IMR-90 (cell line): Measurements from ENCODE around the gene BRIP1. TPM values are rescaled to one million over a fixed set of nuclear protein-coding genes. Genes with fewer than 3 reads are reported as not detected.

Experiments
- ATAC-seq: fragments of 200-7000 bp; cut with Tn5 transposase; 2 replicates; pipeline ENCODE4 v1.9.1; 2020; ENCODE audit warnings: low read depth, mild to moderate bottlenecking, moderate library complexity
- BruUV-seq: library from RNA; stranded (reverse); fragments of 400-500 nt; replicated peaks from 2 replicates; lab custom pipeline; 2021; lab: Mats Ljungman, UMichigan
- CTCF ChIA-PET: fragments of 300-600 bp; formaldehyde crosslinking; extraction: SDS; loops from one replicate; lab custom pipeline; 2021; ENCODE audit warnings: antibody characterized with exemption; lab: Yijun Ruan, JAX
- POLR2A ChIA-PET: fragments of 300-600 bp; sonication (Branson Sonifier 250); formaldehyde crosslinking; loops from one replicate; lab custom pipeline; 2022; ENCODE audit warnings: antibody characterized with exemption; ENCODE audit not compliant: unreplicated experiment; lab: Charles Lee
- DNase-seq: peaks from one replicate; pipeline ENCODE4 v3.0.0; 2013
- H2AFZ ChIP-seq: replicated peaks from 2 replicates; pipeline ENCODE3; 2013; ENCODE audit warnings: low read length, mild to moderate bottlenecking; ENCODE audit not compliant: poor library complexity
- H2AK5ac ChIP-seq: 2 replicates; pipeline ENCODE4 v1.6.1; 2013; ENCODE audit warnings: low read depth, low read length, inconsistent platforms
- H2AK9ac ChIP-seq: replicated peaks from 2 replicates; pipeline ENCODE3; 2013; ENCODE audit warnings: mild to moderate bottlenecking, low read depth, low read length, moderate library complexity; ENCODE audit not compliant: poor library complexity
- H2BK120ac ChIP-seq: 2 replicates; pipeline ENCODE4 v1.6.1; 2013; ENCODE audit warnings: low read depth, low read length, inconsistent platforms
- H2BK15ac ChIP-seq: 3 replicates; pipeline ENCODE4 v1.6.1; 2013; ENCODE audit warnings: low read depth, low read length, inconsistent platforms
- H2BK20ac ChIP-seq: 2 replicates; pipeline ENCODE4 v1.6.1; 2013; ENCODE audit warnings: low read depth, mild to moderate bottlenecking, inconsistent platforms, low read length, moderate library complexity
- H2BK5ac ChIP-seq: 2 replicates; pipeline ENCODE4 v1.6.1; 2013; ENCODE audit warnings: mild to moderate bottlenecking, low read depth, low read length, inconsistent platforms; ENCODE audit not compliant: poor library complexity, severe bottlenecking
- H3K14ac ChIP-seq: replicated peaks from 2 replicates; pipeline ENCODE4 v1.6.1; 2013; ENCODE audit warnings: low read depth, low read length, inconsistent platforms
- H3K18ac ChIP-seq: 2 replicates; pipeline ENCODE4 v1.6.1; 2013; ENCODE audit warnings: low read depth, low read length, control low read depth
- H3K23ac ChIP-seq: 2 replicates; pipeline ENCODE4 v1.6.1; 2013; ENCODE audit warnings: low read depth, low read length, inconsistent platforms
- H3K27ac ChIP-seq: 2 replicates; pipeline ENCODE4 v1.5.1; 2013; ENCODE audit warnings: mild to moderate bottlenecking, control low read depth, low read length; ENCODE audit not compliant: insufficient read depth
- H3K27me3 ChIP-seq: 2 replicates; pipeline ENCODE4 v1.6.1; 2013; ENCODE audit warnings: low read length; ENCODE audit not compliant: control insufficient read depth, insufficient read depth
- H3K36me3 ChIP-seq: 2 replicates; pipeline ENCODE4 v1.6.1; 2013; ENCODE audit warnings: low read length, mixed read lengths; ENCODE audit not compliant: control insufficient read depth, insufficient read depth
- H3K4ac ChIP-seq: 2 replicates; pipeline ENCODE4 v1.6.1; 2013; ENCODE audit warnings: low read depth, low read length, inconsistent platforms
- H3K4me1 ChIP-seq: 2 replicates; pipeline ENCODE4 v1.6.1; 2013; ENCODE audit warnings: low read length, mixed read lengths; ENCODE audit not compliant: control insufficient read depth, insufficient read depth
- H3K4me2 ChIP-seq: 2 replicates; pipeline ENCODE4 v1.6.1; 2013; ENCODE audit warnings: low read depth, mild to moderate bottlenecking, control low read depth, low read length, moderate library complexity
- H3K4me3 ChIP-seq: 2 replicates; pipeline ENCODE4 v1.5.1; 2013; ENCODE audit warnings: low read depth, mild to moderate bottlenecking, control low read depth, low read length, moderate library complexity; ENCODE audit not compliant: insufficient read depth
- H3K56ac ChIP-seq: 2 replicates; pipeline ENCODE4 v1.6.1; 2013; ENCODE audit warnings: low read length, inconsistent platforms; ENCODE audit not compliant: insufficient read depth; ENCODE audit errors: extremely low read depth
- H3K79me1 ChIP-seq, 2 experiments: 2 replicates each; pipeline ENCODE4 v1.6.1; 2013; ENCODE audit warnings: low read length in 2 of 2, inconsistent platforms in 1 of 2, low read depth in 1 of 2
- H3K9ac ChIP-seq: 2 replicates; pipeline ENCODE4 v1.6.1; 2013; ENCODE audit warnings: low read depth, low read length, control low read depth
- H3K9me1 ChIP-seq: 2 replicates; pipeline ENCODE4 v1.6.1; 2013; ENCODE audit warnings: low read length, inconsistent platforms; ENCODE audit not compliant: insufficient read depth
- H3K9me3 ChIP-seq: 2 replicates; pipeline ENCODE4 v1.6.1; 2013; ENCODE audit warnings: low read length; ENCODE audit not compliant: control insufficient read depth, insufficient read depth
- H4K20me1 ChIP-seq: 2 replicates; pipeline ENCODE4 v1.6.1; 2013; ENCODE audit warnings: low read length, inconsistent platforms; ENCODE audit not compliant: insufficient read depth
- H4K5ac ChIP-seq: 2 replicates; pipeline ENCODE4 v1.6.1; 2013; ENCODE audit warnings: mild to moderate bottlenecking, low read depth, low read length, control low read depth
- H4K8ac ChIP-seq, 2 experiments: 2 replicates each; pipeline ENCODE4 v1.6.1; 2013; ENCODE audit warnings: low read depth in 2 of 2, low read length in 2 of 2, control low read depth in 1 of 2, inconsistent platforms in 1 of 2
- H4K91ac ChIP-seq: 2 replicates; pipeline ENCODE4 v1.6.1; 2013; ENCODE audit warnings: low read depth, low read length, inconsistent platforms; ENCODE audit not compliant: insufficient read depth
- BHLHE40 ChIP-seq: fragments of 150-350 bp; IDR thresholded peaks from 2 replicates; pipeline ENCODE4 v1.6.1; 2016; ENCODE audit warnings: mild to moderate bottlenecking, low read depth, low read length
- CEBPB ChIP-seq: IDR thresholded peaks from 2 replicates; pipeline ENCODE4 v1.6.1; 2012; ENCODE audit warnings: low read depth, low read length, improper control_type of control experiment
- CHD1 ChIP-seq: IDR thresholded peaks from 2 replicates; pipeline ENCODE4 v1.6.1; 2012; ENCODE audit warnings: low read depth, low read length, improper control_type of control experiment
- ELK1 ChIP-seq: fragments of 150-350 bp; IDR thresholded peaks from 2 replicates; pipeline ENCODE4 v1.6.1; 2016; ENCODE audit warnings: low read depth, mild to moderate bottlenecking, low read length, moderate library complexity, borderline replicate concordance
- FOS ChIP-seq: fragments of 150-350 bp; IDR thresholded peaks from 2 replicates; pipeline ENCODE4 v1.6.1; 2016; ENCODE audit warnings: low read depth, low read length
- MAFK ChIP-seq: IDR thresholded peaks from 2 replicates; pipeline ENCODE4 v1.6.1; 2012; ENCODE audit warnings: low read depth, low read length, improper control_type of control experiment
- MAZ ChIP-seq: IDR thresholded peaks from 2 replicates; pipeline ENCODE4 v1.6.1; 2012; ENCODE audit warnings: low read depth, mild to moderate bottlenecking, low read length, improper control_type of control experiment, moderate library complexity, borderline replicate concordance
- MXI1 ChIP-seq: IDR thresholded peaks from 2 replicates; pipeline ENCODE4 v1.6.1; 2012; ENCODE audit warnings: low read depth, mild to moderate bottlenecking, low read length, moderate library complexity, borderline replicate concordance
- NFE2L2 ChIP-seq: fragments of 150-350 bp; IDR thresholded peaks from 2 replicates; pipeline ENCODE4 v1.6.1; 2016; ENCODE audit warnings: low read depth, mild to moderate bottlenecking, low read length
- POLR2A ChIP-seq: IDR thresholded peaks from 2 replicates; pipeline ENCODE4 v1.6.1; 2012; ENCODE audit warnings: mild to moderate bottlenecking, low read depth, low read length
- RAD21 ChIP-seq: IDR thresholded peaks from 2 replicates; pipeline ENCODE4 v1.6.1; 2012; ENCODE audit warnings: low read length, improper control_type of control experiment
- RCOR1 ChIP-seq: IDR thresholded peaks from 2 replicates; pipeline ENCODE4 v1.6.1; 2012; ENCODE audit warnings: mild to moderate bottlenecking, low read length, improper control_type of control experiment; ENCODE audit not compliant: insufficient replicate concordance
- RFX5 ChIP-seq: IDR thresholded peaks from 2 replicates; pipeline ENCODE4 v1.8.0; 2012; ENCODE audit warnings: low read depth, mild to moderate bottlenecking, low read length, moderate library complexity
- SMC3 ChIP-seq: fragments of 150-350 bp; IDR thresholded peaks from 2 replicates; pipeline ENCODE4 v1.6.1; 2016; ENCODE audit warnings: low read depth, mild to moderate bottlenecking, antibody characterized with exemption, low read length, moderate library complexity
- WGBS, 2 experiments: methylation state at CpG; one replicate each; pipeline versions ENCODE4 v1.1.5 to v1.1.7; 2013; ENCODE audit warnings: missing lambda C conversion rate in 2 of 2; ENCODE audit not compliant: insufficient read length in 1 of 2; ENCODE audit errors: extremely low coverage in 2 of 2; 5-methylcytosine and 5-hydroxymethylcytosine counted together
- dilution Hi-C: fragments of 300-500 bp; cut with HindIII; formaldehyde crosslinking; loops from one replicate; pipeline ENCODE4 v1.14.3; 2018; ENCODE audit warnings: low sequenced_read_pairs; ENCODE audit not compliant: unreplicated experiment
- in situ Hi-C: fragments of 300-500 bp; cut with MboI; formaldehyde crosslinking; loops from 3 replicates; pipeline ENCODE4 v1.14.3; 2019; ENCODE audit warnings: low sequenced_read_pairs, inconsistent platforms, mixed read lengths
- intact Hi-C: fragments of 100-400 bp; cut with micrococcal nuclease; formaldehyde crosslinking; loops from 2 replicates; pipeline ENCODE4 v1.10.0; 2022
- polyA plus RNA-seq, 3 experiments: library from polyadenylated mRNA; depleted of rRNA; stranded (reverse); fragments of >200 nt; gene quantifications; 2 replicates each; pipeline ENCODE4 v1.2.3, GENCODE V29; 2012; ENCODE audit warnings: low replicate concordance in 1 of 3
- total RNA-seq: library from RNA; depleted of rRNA; stranded (reverse); fragments of >200 nt; gene quantifications from 2 replicates; pipeline ENCODE4 v1.2.3, GENCODE V29; 2012
- TF ChIP-seq, protein P1 (sequence below): fragments of 150-350 bp; IDR thresholded peaks from 2 replicates; pipeline ENCODE4 v1.6.1; 2017; ENCODE audit warnings: mild to moderate bottlenecking, antibody characterized with exemption, low read length, low read depth
- TF ChIP-seq, protein P2 (sequence below): conservative IDR thresholded peaks from 2 replicates; pipeline ENCODE4 v1.5.1; 2012; ENCODE audit warnings: mild to moderate bottlenecking, low read depth, low read length, improper control_type of control experiment

The BRIP1 gene
- total and polyA plus RNA-seq, 2 of the 4 experiments (the other 2 are of a cell fraction) = 6.1 to 19.7 TPM

DNA sequence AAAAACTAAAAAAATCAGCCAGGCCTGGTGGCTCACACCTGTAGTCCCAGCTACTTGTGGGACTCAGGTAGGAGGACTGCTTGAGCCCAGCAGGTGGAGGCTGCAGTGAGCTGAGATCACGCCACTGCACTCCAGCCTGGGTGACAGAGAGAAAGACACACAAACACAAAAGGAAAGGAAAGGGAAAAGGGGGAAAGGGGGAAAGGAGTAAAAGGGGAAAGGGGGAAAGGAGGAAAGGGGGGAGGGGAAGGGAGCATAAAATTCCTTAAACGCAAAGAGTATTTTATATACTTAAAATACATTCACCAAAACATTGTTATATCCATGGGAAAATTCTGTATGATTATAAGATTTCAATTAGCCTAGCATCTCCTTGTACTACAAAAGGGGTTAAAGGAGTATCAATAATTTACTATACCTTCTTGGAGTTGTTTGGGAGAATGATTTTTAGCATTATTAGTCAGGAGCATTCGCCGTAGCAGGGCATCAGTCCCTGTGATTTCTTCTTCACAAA is 17.3 kb upstream of the BRIP1 start:
- no peak for TF ChIP-seq MAZ
- no peak for TF ChIP-seq RFX5
- TF ChIP-seq POLR2A = no peak
- TF ChIP-seq, protein P1, sequence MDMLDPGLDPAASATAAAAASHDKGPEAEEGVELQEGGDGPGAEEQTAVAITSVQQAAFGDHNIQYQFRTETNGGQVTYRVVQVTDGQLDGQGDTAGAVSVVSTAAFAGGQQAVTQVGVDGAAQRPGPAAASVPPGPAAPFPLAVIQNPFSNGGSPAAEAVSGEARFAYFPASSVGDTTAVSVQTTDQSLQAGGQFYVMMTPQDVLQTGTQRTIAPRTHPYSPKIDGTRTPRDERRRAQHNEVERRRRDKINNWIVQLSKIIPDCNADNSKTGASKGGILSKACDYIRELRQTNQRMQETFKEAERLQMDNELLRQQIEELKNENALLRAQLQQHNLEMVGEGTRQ = no peak
- no peak for TF ChIP-seq SMC3
- no peak for TF ChIP-seq CEBPB
- TF ChIP-seq CHD1 = no peak
- no peak for TF ChIP-seq MXI1
- TF ChIP-seq MAFK = no peak
- TF ChIP-seq FOS = no peak
- no peak for TF ChIP-seq ELK1
- TF ChIP-seq NFE2L2 = no peak
- no peak for TF ChIP-seq RCOR1
- TF ChIP-seq, protein P2, sequence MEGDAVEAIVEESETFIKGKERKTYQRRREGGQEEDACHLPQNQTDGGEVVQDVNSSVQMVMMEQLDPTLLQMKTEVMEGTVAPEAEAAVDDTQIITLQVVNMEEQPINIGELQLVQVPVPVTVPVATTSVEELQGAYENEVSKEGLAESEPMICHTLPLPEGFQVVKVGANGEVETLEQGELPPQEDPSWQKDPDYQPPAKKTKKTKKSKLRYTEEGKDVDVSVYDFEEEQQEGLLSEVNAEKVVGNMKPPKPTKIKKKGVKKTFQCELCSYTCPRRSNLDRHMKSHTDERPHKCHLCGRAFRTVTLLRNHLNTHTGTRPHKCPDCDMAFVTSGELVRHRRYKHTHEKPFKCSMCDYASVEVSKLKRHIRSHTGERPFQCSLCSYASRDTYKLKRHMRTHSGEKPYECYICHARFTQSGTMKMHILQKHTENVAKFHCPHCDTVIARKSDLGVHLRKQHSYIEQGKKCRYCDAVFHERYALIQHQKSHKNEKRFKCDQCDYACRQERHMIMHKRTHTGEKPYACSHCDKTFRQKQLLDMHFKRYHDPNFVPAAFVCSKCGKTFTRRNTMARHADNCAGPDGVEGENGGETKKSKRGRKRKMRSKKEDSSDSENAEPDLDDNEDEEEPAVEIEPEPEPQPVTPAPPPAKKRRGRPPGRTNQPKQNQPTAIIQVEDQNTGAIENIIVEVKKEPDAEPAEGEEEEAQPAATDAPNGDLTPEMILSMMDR = no peak
- TF ChIP-seq BHLHE40 = no peak
- TF ChIP-seq RAD21 = no peak
- ATAC-seq = no peak
- Histone ChIP-seq H3K14ac (no peak overlapping the region), H3K18ac (no peak overlapping the region), H2BK120ac (no peak overlapping the region), H3K36me3 (peaks cover 12% of the 10 kb centered on the region), H3K9me1 (no peaks in the 10 kb centered on the region), H3K27me3 (no peaks in the 10 kb centered on the region), H3K9me3 (no peaks in the 10 kb centered on the region), H3K4me1 (no peaks in the 10 kb centered on the region), H3K4me3 (no peak overlapping the region), H2BK5ac (no peak overlapping the region), H3K4ac (no peak overlapping the region), H2BK20ac (no peak overlapping the region), H2BK15ac (no peak overlapping the region), H3K23ac (no peak overlapping the region), H4K5ac (no peak overlapping the region), H3K27ac (no peak overlapping the region), H3K9ac (no peak overlapping the region), H4K20me1 (no peaks in the 10 kb centered on the region), H3K56ac (no peak overlapping the region), H2AK5ac (no peak overlapping the region), H3K79me1 (no peaks in the 10 kb centered on the region; a peak in 1 of 4 replicates), H2AK9ac (no peak overlapping the region), H4K91ac (no peak overlapping the region), H4K8ac (no peak overlapping the region), H2AFZ (no peak overlapping the region), H3K4me2 (no peak overlapping the region)
- in situ Hi-C loops = no loop called here
- no peak for DNase-seq
- intact Hi-C loops = no loop called here
- CTCF ChIA-PET = no interaction called here
- dilution Hi-C loops = no loop called here
- POLR2A ChIA-PET = no interaction called here
- BruUV-seq = no TSS peak
- WGBS, 2 experiments = no CpG with 5 or more reads among the region's 4 CpGs
